Gastrocnemius medialis (tissue), 4 donors: ENCODE data around the gene TTLL1. TPM values are rescaled to one million over a fixed set of nuclear protein-coding genes. Genes with fewer than 3 reads are reported as not detected.

Source experiments
- ATAC-seq, 2 donors: fragments of 150-250 bp; one replicate each; pipeline ENCODE4 v1.9.1; 2016
- DNase-seq, 2 donors: peaks; one replicate each; pipeline ENCODE4 v3.0.0-alpha.2; 2019
- H3K27ac ChIP-seq, 4 donors: fragments of 200-600 bp; sonication (generic); 1 replicate in 1 of 4; 2 replicates in 3 of 4; pipeline ENCODE4 v1.5.1; 2016 to 2018; ENCODE audit warnings: mild to moderate bottlenecking in 2 of 4, moderate library complexity in 1 of 4
- H3K27me3 ChIP-seq, 3 donors: fragments of 200-600 bp; sonication (generic) in 2 of 3; 1 replicate in 1 of 3; 2 replicates in 2 of 3; pipeline versions ENCODE4 v1.5.1 to v1.6.0; 2016 to 2019; ENCODE audit warnings: mild to moderate bottlenecking in 1 of 3, moderate library complexity in 1 of 3
- H3K36me3 ChIP-seq, 2 donors: fragments of 200-600 bp; sonication (generic) in 1 of 2; one replicate each; pipeline ENCODE4 v1.5.1; 2017 to 2018
- H3K4me1 ChIP-seq, 2 donors: fragments of 200-600 bp; sonication (generic) in 1 of 2; one replicate each; pipeline ENCODE4 v1.5.1; 2016 to 2017; ENCODE audit warnings: mild to moderate bottlenecking in 2 of 2
- H3K4me3 ChIP-seq, 4 donors: fragments of 200-600 bp; sonication (generic) in 3 of 4; 1 replicate in 1 of 4; 2 replicates in 3 of 4; pipeline ENCODE4 v1.5.1; 2016 to 2019; ENCODE audit warnings: mild to moderate bottlenecking in 2 of 4
- H3K9me3 ChIP-seq, 3 donors: fragments of 200-600 bp; sonication (generic) in 2 of 3; 1 replicate in 1 of 3; 2 replicates in 2 of 3; pipeline ENCODE4 v1.5.1; 2016 to 2019
- POLR2A ChIP-seq, 2 donors: fragments of 450-650 bp; IDR thresholded peaks; one replicate each; pipeline ENCODE4 v1.6.1; 2017; ENCODE audit warnings: antibody characterized with exemption in 2 of 2, mild to moderate bottlenecking in 2 of 2, moderate library complexity in 2 of 2
- in situ Hi-C, 4 donors: fragments of 200-750 bp; cut with MboI; loops; one replicate each; pipeline versions ENCODE4 v1.15.0 to v1.8.0; 2017; ENCODE audit warnings: low sequenced_read_pairs in 4 of 4
- intact Hi-C: fragments of 100-400 bp; cut with DNase I; formaldehyde crosslinking; loops from one replicate; pipeline ENCODE4 v1.15.1; 2023; ENCODE audit warnings: low total_unique reads
- total RNA-seq, 4 donors: library from RNA; depleted of rRNA; stranded (reverse); fragments of >200 nt; gene quantifications; one replicate each; pipeline versions ENCODE4 v1.1.0 to v1.2.3, GENCODE V29; 2016
- TF ChIP-seq, protein P1 (sequence below), 5 experiments: fragments of 450-650 bp in 3 of 5; fragments of 200-600 bp in 2 of 5; sonication (generic) in 2 of 5; IDR thresholded peaks in 4 of 5; conservative IDR thresholded peaks in 1 of 5; 1 replicate in 4 of 5; 2 replicates in 1 of 5; pipeline ENCODE4 v1.5.1; 2016 to 2019; ENCODE audit warnings: antibody characterized with exemption in 5 of 5, mild to moderate bottlenecking in 3 of 5, moderate library complexity in 3 of 5

Gene TTLL1
- total RNA-seq, 4 donors from 2014 or later, result 1.3 to 2.0 (median 1.8) TPM

DNA sequence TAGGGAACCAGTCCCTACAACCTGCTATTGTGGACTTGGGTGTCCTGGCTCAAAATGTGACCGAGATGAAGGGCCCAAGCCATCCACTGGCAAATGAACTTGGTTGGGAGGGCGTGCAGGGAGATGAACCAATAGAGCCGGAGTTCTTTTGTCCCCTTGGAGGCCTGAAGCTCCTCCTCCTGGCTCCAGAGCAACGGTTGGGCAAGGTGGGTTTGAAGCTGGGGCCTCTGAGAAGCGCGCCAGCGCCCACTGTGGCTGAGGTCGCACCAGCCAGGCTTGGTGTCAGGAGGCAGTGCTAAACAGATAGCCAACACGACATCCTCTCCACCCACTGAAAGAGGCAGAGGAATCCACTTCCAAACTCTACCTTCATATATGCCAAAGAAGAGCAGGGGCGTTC lies 38.2 kb downstream of the TTLL1 start:
- ATAC-seq, result no peak
- in situ Hi-C loops (no loop called here), intact Hi-C loops (no loop called here)
- H3K4me3 ChIP-seq, result no peak overlapping the region
- no peaks in the 10 kb centered on the region for H3K9me3 ChIP-seq
- TF ChIP-seq, protein P1, sequence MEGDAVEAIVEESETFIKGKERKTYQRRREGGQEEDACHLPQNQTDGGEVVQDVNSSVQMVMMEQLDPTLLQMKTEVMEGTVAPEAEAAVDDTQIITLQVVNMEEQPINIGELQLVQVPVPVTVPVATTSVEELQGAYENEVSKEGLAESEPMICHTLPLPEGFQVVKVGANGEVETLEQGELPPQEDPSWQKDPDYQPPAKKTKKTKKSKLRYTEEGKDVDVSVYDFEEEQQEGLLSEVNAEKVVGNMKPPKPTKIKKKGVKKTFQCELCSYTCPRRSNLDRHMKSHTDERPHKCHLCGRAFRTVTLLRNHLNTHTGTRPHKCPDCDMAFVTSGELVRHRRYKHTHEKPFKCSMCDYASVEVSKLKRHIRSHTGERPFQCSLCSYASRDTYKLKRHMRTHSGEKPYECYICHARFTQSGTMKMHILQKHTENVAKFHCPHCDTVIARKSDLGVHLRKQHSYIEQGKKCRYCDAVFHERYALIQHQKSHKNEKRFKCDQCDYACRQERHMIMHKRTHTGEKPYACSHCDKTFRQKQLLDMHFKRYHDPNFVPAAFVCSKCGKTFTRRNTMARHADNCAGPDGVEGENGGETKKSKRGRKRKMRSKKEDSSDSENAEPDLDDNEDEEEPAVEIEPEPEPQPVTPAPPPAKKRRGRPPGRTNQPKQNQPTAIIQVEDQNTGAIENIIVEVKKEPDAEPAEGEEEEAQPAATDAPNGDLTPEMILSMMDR (IDR thresholded peaks at IDR 0.05 in 4 of 5, conservative IDR thresholded peaks at IDR 0.05 in 1 of 5), result no peak
- no peak for TF ChIP-seq POLR2A (IDR thresholded peaks at IDR 0.05)
- no peaks in the 10 kb centered on the region for H3K4me1 ChIP-seq
- H3K27me3 ChIP-seq, result no peaks in the 10 kb centered on the region
- DNase-seq, result no peak
- no peak overlapping the region for H3K27ac ChIP-seq
- no peaks in the 10 kb centered on the region for H3K36me3 ChIP-seq

DNA sequence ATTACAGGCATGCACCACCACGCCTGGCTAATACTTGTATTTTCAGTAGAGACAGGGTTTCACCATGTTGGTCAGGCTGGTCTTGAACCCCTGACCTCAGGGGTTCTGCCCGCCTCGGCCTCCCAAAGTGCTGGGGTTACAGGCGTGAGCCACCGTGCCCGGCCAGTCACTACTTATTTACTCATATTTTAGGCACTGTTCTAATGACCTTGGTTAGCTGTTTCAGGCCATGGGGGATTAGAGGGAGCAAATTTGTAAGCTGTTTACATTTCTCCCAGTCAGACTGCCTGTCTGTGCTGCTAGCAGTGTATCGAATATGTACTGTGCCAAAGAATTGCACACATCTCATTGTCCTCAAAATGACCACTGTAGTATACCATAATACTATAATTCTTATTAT lies 41.6 kb downstream of the TTLL1 start:
- intact Hi-C loops (no loop called here), in situ Hi-C loops (loop anchor here in 1 of 4 donors (25.0 kb wide), 1 partner anchor 185 kb away; the partner anchor contains the start of gene ARFGAP3)
- TF ChIP-seq, protein P1 (IDR thresholded peaks at IDR 0.05 in 4 of 5, conservative IDR thresholded peaks at IDR 0.05 in 1 of 5), result no peak
- no peak for TF ChIP-seq POLR2A (IDR thresholded peaks at IDR 0.05)
- Histone ChIP-seq H3K4me3 (no peak overlapping the region), H3K9me3 (no peaks in the 10 kb centered on the region), H3K27me3 (no peaks in the 10 kb centered on the region), H3K36me3 (no peaks in the 10 kb centered on the region), H3K27ac (no peak overlapping the region), H3K4me1 (no peaks in the 10 kb centered on the region)
- ATAC-seq, result no peak
- DNase-seq, result no peak

DNA sequence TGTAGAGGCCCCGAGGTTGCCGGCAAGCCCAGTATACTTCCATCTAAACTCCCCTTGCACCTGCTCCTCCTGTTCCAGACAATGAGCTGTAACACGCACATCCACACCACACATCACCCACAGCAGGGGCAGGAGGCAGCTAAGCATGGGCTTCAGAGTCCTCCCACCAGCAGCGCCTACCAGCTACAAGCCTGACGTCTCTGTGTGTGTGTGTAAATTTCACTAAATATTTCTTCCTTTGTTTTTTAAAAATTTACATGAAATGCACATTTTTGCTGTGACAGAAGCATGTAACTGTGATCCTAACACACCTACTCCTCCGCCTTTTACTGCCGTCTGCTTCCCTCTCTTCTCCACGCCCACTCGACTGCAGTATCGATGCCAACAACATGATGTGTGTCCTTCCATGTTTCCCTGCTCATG lies 44.9 kb downstream of the TTLL1 start:
- in situ Hi-C loops, result loop anchor here in 1 of 4 donors (25.0 kb wide), 1 partner anchor 182 kb away; the partner anchor contains the start of gene ARFGAP3

DNA sequence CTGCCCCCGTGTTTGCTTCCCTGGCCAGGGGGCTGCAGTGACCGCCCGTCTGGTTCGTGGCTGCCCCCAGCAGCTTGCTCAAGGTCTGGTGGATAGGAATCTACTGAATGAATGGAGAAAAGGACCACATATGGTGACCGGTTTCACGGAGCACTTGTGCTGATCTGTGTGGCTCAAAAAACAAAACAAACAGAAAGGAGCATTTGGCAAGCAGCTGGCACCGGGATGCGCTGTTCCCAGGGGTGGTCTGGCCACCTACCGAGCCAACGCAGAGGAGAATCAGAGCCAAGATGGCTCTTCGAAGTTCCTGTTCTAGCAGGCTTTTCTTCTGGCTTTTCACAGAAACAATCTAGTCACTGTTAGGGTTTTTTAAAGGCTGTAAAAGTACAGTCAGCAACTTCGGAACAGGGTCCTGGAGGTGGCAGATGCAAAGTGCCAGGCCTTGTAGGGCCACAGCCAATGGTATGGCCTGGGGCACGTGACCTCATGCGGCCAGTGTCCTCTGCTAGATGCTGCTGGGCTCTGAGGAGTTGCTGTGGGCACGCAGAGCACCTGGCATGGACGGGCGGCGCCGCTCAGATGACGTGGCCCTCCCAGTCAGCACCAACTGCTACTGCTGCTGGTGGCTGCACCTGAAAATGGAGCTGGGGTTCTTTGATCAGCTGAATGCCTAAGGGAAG lies 47.0 kb downstream of the TTLL1 start:
- ATAC-seq, result peak in 1 of 2 donors; percentile 64
- no peaks in the 10 kb centered on the region for H3K27me3 ChIP-seq
- in situ Hi-C loops, result loop anchor here in 1 of 4 donors (25.0 kb wide), 1 partner anchor 180 kb away; the partner anchor contains the start of gene ARFGAP3
- H3K36me3 ChIP-seq, result no peaks in the 10 kb centered on the region
- TF ChIP-seq, protein P1 (IDR thresholded peaks at IDR 0.05 in 4 of 5, conservative IDR thresholded peaks at IDR 0.05 in 1 of 5), result no peak
- TF ChIP-seq POLR2A (IDR thresholded peaks at IDR 0.05), result no peak
- H3K9me3 ChIP-seq, result no peaks in the 10 kb centered on the region
- no peak overlapping the region for H3K27ac ChIP-seq
- no peak overlapping the region for H3K4me3 ChIP-seq
- peak in 1 of 2 donors; percentile 27 for DNase-seq
- H3K4me1 ChIP-seq, result no peaks in the 10 kb centered on the region
- intact Hi-C loops, result no loop called here

More for the DNA sequence above, 44.9 kb downstream of the TTLL1 start:
- Histone ChIP-seq H3K36me3 (no peaks in the 10 kb centered on the region), H3K27me3 (no peaks in the 10 kb centered on the region), H3K27ac (no peak overlapping the region), H3K4me3 (no peak overlapping the region), H3K4me1 (no peaks in the 10 kb centered on the region), H3K9me3 (no peaks in the 10 kb centered on the region)
- TF ChIP-seq, protein P1 (IDR thresholded peaks at IDR 0.05 in 4 of 5, conservative IDR thresholded peaks at IDR 0.05 in 1 of 5), result no peak
- TF ChIP-seq POLR2A (IDR thresholded peaks at IDR 0.05), result no peak
- ATAC-seq (no peak), DNase-seq (no peak)
- intact Hi-C loops, result no loop called here
